DOHH2 (cell line): ENCODE data around the gene CNR2.

Experiments used
- H3F3A ChIP-seq: fragments of 200-600 bp; sonication (generic), shearing (Covaris generic); 2 replicates; pipeline ENCODE4 v1.6.0; 2016; ENCODE audit warnings: antibody characterized with exemption, mild to moderate bottlenecking; ENCODE audit not compliant: control insufficient read depth, insufficient read depth
- H3K27ac ChIP-seq: fragments of 200-600 bp; sonication (generic); 2 replicates; pipeline ENCODE4 v1.5.1; 2014; ENCODE audit warnings: low read depth, mild to moderate bottlenecking, low read length, moderate library complexity
- H3K27me3 ChIP-seq: fragments of 200-600 bp; sonication (generic); 2 replicates; pipeline ENCODE4 v1.6.1; 2014; ENCODE audit warnings: mild to moderate bottlenecking, low read length, mixed read lengths; ENCODE audit not compliant: control insufficient read depth
- H3K36me3 ChIP-seq: fragments of 200-600 bp; sonication (generic); 2 replicates; pipeline ENCODE4 v1.6.1; 2014; ENCODE audit warnings: mild to moderate bottlenecking, low read length, moderate library complexity, mixed read lengths; ENCODE audit not compliant: control insufficient read depth
- H3K4me1 ChIP-seq: fragments of 200-600 bp; sonication (generic); 2 replicates; pipeline ENCODE4 v1.6.1; 2014; ENCODE audit warnings: mild to moderate bottlenecking, low read length, mixed read lengths; ENCODE audit not compliant: control insufficient read depth
- H3K4me2 ChIP-seq: fragments of 200-600 bp; sonication (generic); 2 replicates; pipeline ENCODE4 v1.6.0; 2014; ENCODE audit warnings: mild to moderate bottlenecking, low read length, moderate library complexity
- H3K4me3 ChIP-seq: fragments of 200-600 bp; sonication (generic); 2 replicates; pipeline ENCODE4 v1.5.1; 2014; ENCODE audit warnings: mild to moderate bottlenecking, low read length, mixed read lengths
- H3K79me2 ChIP-seq: fragments of 200-600 bp; sonication (generic); 2 replicates; pipeline ENCODE4 v1.6.1; 2014; ENCODE audit warnings: mild to moderate bottlenecking, low read length, mixed read lengths; ENCODE audit not compliant: control insufficient read depth
- H3K9me2 ChIP-seq: fragments of 200-600 bp; sonication (generic); replicated peaks from 2 replicates; pipeline ENCODE4 v1.6.1; 2014; ENCODE audit warnings: mild to moderate bottlenecking, low read length, mixed read lengths; ENCODE audit not compliant: control insufficient read depth
- H3K9me3 ChIP-seq: fragments of 200-600 bp; sonication (generic); 2 replicates; pipeline ENCODE4 v1.6.1; 2014; ENCODE audit warnings: antibody characterized with exemption, low read length, mixed read lengths; ENCODE audit not compliant: control insufficient read depth, insufficient read depth
- H4K20me1 ChIP-seq: fragments of 200-600 bp; sonication (generic); 2 replicates; pipeline ENCODE4 v1.6.0; 2014; ENCODE audit warnings: low read depth, mild to moderate bottlenecking, antibody characterized with exemption, low read length, moderate library complexity; ENCODE audit not compliant: control insufficient read depth, insufficient read depth
- CTCF ChIP-seq: fragments of 200-600 bp; sonication (generic); IDR thresholded peaks from one replicate; pipeline ENCODE4 v1.5.1; 2014; ENCODE audit warnings: antibody characterized with exemption, mild to moderate bottlenecking, low read depth, low read length; ENCODE audit not compliant: poor library complexity, severe bottlenecking
- EZH2phosphoT487 ChIP-seq: fragments of 200-600 bp; sonication (generic); IDR thresholded peaks from 2 replicates; pipeline ENCODE4 v1.6.1; 2017; ENCODE audit warnings: borderline replicate concordance, mild to moderate bottlenecking, antibody characterized with exemption, low read length, moderate library complexity, mixed read lengths

Gene CNR2

DNA sequence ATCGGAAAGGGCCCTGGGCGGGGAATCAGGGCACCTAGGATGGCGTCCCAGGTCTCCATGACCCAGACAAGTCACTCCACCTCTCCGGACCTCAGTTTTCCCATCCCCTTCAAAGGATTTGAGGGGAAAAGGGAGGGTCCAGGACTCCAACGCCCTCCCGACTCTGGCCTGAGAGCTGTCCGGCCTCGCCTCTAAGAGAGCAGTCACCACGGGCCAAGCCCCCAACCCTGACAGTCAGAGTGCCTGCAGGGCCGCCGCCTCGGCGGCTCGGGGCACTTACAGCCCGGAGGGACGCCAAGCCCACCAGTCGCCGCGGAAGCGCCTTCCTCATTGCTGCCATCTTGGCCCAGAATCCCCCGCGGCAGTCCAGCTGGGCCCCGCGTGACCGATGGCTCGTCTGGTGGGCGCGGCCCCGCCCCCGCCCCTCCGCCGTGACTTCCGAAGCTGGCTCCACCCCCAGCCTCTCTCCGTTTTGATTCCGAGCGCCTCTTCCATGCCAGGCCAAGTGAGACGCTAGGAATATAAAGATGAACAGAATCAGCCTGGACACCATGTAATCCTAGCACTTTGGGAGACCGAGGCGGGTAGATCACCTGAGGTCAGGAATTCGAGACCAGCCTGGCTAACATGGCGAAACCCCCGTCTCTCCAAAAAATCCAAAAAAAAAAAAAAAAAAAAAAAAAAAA lies 87.9 kb downstream of the CNR2 start, which contains the start of gene HMGCL:
TSS of gene HMGCL (minus strand) at position 354 of the 686 bp plus-strand sequence. CDS start at position 340, 14 bp downstream.
- H3K4me1 ChIP-seq, result peaks cover 25% of the 10 kb centered on the region
- H3F3A ChIP-seq, result peaks cover 6% of the 10 kb centered on the region; the same call in 1 of the 2 replicates
- TF ChIP-seq EZH2phosphoT487 (no peak), CTCF (no peak)
- H3K4me2 ChIP-seq, result peak within 1 kb of the TSS; percentile 87
- peaks cover 15% of the 10 kb centered on the region for H3K79me2 ChIP-seq
- peaks cover 3% of the 10 kb centered on the region; the same call in 1 of the 2 replicates for H3K36me3 ChIP-seq
- H3K27me3 ChIP-seq, result no peaks in the 10 kb centered on the region
- H3K27ac ChIP-seq, result peak within 1 kb of the TSS; percentile 41
- no peaks in the 10 kb centered on the region for H3K9me2 ChIP-seq
- no peaks in the 10 kb centered on the region for H3K9me3 ChIP-seq
- no peaks in the 10 kb centered on the region for H4K20me1 ChIP-seq
- H3K4me3 ChIP-seq, result peak within 1 kb of the TSS; percentile 96

GRCh38 chr1:23824711-23825075 lies 88.5 kb downstream of the CNR2 start:
- Histone ChIP-seq H3K4me3 (peak overlapping the region; percentile 96), H3F3A (peaks cover 6% of the 10 kb centered on the region; the same call in 1 of the 2 replicates), H4K20me1 (no peaks in the 10 kb centered on the region), H3K4me1 (peaks cover 25% of the 10 kb centered on the region), H3K4me2 (peak overlapping the region; percentile 87), H3K9me3 (no peaks in the 10 kb centered on the region), H3K9me2 (no peaks in the 10 kb centered on the region), H3K27ac (peak overlapping the region; percentile 41; the same call in 1 of the 2 replicates), H3K79me2 (peaks cover 15% of the 10 kb centered on the region), H3K36me3 (peaks cover 3% of the 10 kb centered on the region; the same call in 1 of the 2 replicates), H3K27me3 (no peaks in the 10 kb centered on the region)
- TF ChIP-seq EZH2phosphoT487 (no peak), CTCF (no peak)

GRCh38 chr1:23823767-23824166 lies 89.4 kb downstream of the CNR2 start:
- Histone ChIP-seq H3K27me3 (no peaks in the 10 kb centered on the region), H3K9me2 (no peaks in the 10 kb centered on the region)
- TF ChIP-seq EZH2phosphoT487 (no peak), CTCF (no peak)

More at GRCh38 chr1:23823767-23824166, 89.4 kb downstream of the CNR2 start:
- Histone ChIP-seq H3K36me3 (peaks cover 3% of the 10 kb centered on the region; the same call in 1 of the 2 replicates), H3F3A (peaks cover 6% of the 10 kb centered on the region; the same call in 1 of the 2 replicates), H3K4me2 (peak overlapping the region; percentile 87), H3K27ac (no peak overlapping the region), H3K9me3 (no peaks in the 10 kb centered on the region), H4K20me1 (no peaks in the 10 kb centered on the region), H3K79me2 (peaks cover 15% of the 10 kb centered on the region), H3K4me1 (peaks cover 25% of the 10 kb centered on the region), H3K4me3 (peak overlapping the region; percentile 96; the same call in 1 of the 2 replicates)
